ENCODE measurements around the gene TEDC1.

Gene TEDC1

DNA sequence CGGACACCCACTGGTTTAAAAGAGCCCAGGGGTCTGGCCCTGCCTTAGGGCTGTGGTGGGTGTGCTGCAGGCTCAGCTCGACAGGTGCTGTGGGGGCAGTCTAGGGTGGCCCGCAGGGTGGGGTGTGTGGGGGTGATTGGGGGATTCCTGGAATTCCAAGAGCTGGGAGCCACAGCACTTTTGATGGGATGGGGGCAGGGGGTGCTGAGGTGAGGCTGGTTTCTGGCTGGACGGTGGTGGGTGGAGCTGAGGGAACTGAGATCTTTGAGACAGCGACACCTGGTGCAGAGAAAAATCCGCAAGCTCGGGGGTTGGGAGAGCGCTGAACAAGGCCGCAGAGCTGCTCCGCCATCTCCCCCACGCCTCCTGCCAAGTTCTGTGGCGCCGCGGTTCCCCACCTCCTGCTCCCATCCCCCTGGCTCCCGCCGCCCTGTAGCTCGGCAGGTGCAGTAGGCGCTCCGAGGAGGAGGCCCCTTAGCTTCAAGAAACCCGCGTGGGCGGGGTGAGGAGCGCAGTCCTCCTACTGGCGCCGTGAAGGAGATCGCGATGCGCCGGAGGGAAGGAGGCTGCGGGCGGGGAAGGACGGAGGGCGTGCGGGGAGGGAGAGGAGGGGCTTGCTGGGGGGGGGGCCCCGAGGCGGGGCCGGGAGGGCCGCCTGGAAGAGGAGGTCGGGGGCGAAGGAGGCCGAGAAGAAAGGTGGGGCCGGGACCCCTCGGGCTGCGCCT, 1.3 kb upstream of the TEDC1 start:
- peak overlapping the region; percentile 58 for H3K4me3 ChIP-seq (ENCODE audit: low read depth, low read length)
- peak; percentile 76 for DNase-seq (ENCODE audit: low read depth)

DNA sequence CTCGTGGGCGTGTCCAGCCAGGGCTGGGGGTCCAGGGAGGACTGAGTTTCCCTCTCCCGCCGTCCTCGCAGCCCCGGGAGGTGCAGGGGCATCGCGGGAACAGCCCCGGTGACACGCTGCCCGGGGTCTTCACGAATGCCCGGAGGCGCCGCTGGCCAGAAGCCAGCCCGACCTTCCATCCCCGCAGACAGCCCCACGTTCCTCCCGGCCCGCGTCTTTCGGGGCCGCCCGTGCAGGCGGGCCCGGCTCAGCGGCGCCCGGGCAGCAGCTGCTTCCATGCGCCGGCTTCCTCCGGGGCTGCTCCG, 827 bp upstream of the TEDC1 start:
- DNase-seq (ENCODE audit: low read depth) = no peak
- TF ChIP-seq, protein P1, sequence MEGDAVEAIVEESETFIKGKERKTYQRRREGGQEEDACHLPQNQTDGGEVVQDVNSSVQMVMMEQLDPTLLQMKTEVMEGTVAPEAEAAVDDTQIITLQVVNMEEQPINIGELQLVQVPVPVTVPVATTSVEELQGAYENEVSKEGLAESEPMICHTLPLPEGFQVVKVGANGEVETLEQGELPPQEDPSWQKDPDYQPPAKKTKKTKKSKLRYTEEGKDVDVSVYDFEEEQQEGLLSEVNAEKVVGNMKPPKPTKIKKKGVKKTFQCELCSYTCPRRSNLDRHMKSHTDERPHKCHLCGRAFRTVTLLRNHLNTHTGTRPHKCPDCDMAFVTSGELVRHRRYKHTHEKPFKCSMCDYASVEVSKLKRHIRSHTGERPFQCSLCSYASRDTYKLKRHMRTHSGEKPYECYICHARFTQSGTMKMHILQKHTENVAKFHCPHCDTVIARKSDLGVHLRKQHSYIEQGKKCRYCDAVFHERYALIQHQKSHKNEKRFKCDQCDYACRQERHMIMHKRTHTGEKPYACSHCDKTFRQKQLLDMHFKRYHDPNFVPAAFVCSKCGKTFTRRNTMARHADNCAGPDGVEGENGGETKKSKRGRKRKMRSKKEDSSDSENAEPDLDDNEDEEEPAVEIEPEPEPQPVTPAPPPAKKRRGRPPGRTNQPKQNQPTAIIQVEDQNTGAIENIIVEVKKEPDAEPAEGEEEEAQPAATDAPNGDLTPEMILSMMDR (IDR thresholded peaks at IDR 0.05; ENCODE audit: low read depth, low read length, missing control alignments) = no peak
- H3K4me3 ChIP-seq (ENCODE audit: low read depth, low read length) = peak overlapping the region; percentile 58
- in situ Hi-C loops (cut with HindIII; ENCODE audit: low sequenced_read_pairs) = no loop called here

More for the DNA sequence above, 1.3 kb upstream of the TEDC1 start:
- in situ Hi-C loops (cut with HindIII; ENCODE audit: low sequenced_read_pairs) = no loop called here
- TF ChIP-seq, protein P1 (IDR thresholded peaks at IDR 0.05; ENCODE audit: low read depth, low read length, missing control alignments) = peak; percentile 66

DNA sequence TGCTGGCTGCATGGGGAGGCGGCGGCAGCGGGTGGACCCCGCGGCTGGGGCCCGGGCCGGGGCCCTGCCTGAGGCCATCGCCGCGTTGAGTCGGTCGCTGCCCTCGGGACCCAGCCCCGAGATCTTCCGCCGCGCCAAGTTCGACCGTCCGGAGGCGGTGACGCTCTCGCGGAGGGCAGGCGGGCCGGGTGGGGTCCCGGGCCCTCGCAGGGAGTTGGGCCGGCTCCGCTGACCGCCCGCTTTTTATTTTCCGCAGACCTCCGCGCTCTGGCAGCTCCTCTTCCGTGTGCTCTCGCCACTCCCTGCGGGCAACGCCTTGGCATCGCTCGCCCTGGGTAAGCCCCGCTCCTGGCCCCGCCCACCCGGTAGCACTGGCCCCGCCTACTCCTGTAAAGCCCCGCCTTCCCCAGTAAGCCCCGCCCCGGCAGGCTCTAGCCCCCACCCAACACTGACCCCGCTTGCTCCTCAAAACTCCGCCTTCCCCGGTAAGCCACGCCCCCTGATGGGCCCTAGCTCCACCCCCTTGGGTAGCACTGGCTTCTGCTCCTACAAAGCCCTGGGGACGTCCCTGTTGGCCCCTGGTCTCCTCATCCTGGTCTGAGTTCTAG, 424 bp downstream of the TEDC1 start:
- TF ChIP-seq, protein P1 (IDR thresholded peaks at IDR 0.05; ENCODE audit: low read depth, low read length, missing control alignments) = no peak
- H3K4me3 ChIP-seq (ENCODE audit: low read depth, low read length) = peak overlapping the region; percentile 53
- in situ Hi-C loops (cut with HindIII; ENCODE audit: low sequenced_read_pairs) = no loop called here
- no peak for DNase-seq (ENCODE audit: low read depth)

DNA sequence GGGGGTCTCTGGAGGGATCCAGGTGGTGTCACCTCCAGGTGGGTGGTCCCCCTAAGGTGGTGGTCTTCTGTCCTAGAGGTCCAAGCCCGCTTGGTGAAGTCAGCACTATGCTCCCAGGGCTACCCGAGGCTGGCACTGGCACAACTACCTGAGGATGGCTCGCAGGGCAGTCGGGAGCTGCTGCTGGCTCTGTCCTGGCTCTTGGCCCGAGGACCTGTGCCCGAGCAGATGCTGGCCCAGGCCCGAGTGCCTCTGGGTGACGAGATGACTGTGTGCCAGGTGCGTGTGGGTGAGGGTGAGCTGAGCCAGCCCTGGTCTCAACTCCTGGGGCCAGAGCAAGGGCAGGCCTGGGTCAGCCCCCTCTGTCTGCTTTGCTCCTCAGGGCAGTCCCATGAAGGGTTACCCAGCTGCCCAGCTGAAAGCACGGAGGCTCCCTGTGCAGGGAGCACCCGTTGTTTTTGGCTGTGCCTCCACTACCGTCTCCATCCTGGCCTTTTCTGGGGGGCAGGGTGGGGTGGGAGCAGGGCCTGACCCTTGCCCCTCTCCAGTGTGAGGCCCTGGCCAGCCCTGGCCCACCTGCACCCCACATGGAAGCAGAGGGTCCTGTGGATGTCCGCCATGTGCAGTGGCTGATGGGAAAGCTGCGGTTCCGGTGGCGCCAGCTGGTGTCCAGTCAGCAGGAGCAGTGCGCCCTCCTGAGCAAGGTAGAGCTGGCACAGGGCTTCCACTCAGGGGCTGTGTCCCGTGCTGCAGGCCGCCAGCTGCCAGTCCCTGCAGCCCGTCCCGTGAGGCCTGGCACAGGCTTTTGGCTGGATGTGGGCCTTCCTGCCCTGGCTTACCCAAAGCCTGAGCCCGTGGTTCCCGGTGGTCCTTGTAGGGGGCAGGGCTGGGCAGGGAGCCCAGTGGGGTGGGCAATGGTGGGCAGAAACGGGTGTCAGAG, 1.3 kb downstream of the TEDC1 start:
- TF ChIP-seq, protein P1 (IDR thresholded peaks at IDR 0.05; ENCODE audit: low read depth, low read length, missing control alignments) = no peak
- in situ Hi-C loops (cut with HindIII; ENCODE audit: low sequenced_read_pairs) = no loop called here
- no peak for DNase-seq (ENCODE audit: low read depth)
- H3K4me3 ChIP-seq (ENCODE audit: low read depth, low read length) = no peak overlapping the region

DNA sequence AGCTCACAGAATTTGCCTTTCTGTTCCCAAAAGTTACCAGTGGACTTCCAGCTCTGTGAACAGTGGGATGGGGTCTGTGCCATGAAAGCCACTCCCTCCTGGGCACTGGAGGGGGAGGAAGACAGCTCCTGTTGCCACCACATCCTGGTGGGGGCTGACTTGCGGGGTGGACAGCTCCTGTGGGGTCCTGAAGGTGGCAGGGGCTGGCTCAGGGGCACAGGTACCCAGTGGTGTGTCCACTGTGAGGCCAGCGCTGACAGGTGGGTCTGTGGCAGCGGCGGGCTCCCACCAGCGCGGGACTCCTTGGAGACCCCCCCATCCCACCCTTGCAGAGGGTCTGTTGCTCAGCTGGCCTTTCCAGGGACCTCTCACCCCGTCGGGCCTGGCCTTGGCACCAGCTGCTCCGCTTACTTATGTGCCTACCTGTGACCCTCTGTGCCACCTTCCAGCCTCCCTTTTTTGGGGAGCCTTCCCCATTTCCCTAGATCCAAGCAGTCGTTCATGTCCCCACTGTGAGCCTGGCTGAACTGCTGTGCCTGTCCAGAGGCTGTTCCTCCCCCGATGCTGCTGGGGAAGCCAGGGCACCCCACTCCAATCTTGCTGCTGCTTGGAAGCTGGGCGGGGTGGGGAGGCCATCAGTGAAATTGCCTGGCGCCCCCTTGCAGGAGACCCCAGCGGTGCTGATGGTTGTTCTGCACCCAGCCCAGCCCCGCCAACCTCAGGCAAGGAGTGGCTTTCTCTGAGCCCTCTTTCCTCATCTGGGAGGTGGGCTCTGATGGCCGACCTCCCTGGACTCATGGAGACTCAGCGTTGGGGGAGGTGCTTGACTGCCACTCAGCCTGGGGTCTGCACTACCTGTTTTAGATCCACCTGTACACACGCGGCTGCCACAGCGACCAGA, 2.2 kb downstream of the TEDC1 start:
- in situ Hi-C loops (cut with HindIII; ENCODE audit: low sequenced_read_pairs) = no loop called here
- no peak for DNase-seq (ENCODE audit: low read depth)
- H3K4me3 ChIP-seq (ENCODE audit: low read depth, low read length) = no peak overlapping the region
- TF ChIP-seq, protein P1 (IDR thresholded peaks at IDR 0.05; ENCODE audit: low read depth, low read length, missing control alignments) = no peak

Measured in astrocyte of the cerebellum (primary cell).